MM.1S (cell line): ENCODE results near the gene KDM4C.

Experiments used
- DNase-seq: peaks from one replicate; pipeline ENCODE4 v3.0.0-alpha.2; 2015
- H2AFZ ChIP-seq: fragments of 300-600 bp; sonication (generic); 2 replicates; pipeline ENCODE4 v1.6.0; 2016; ENCODE audit warnings: antibody characterized with exemption, low read length
- H3F3A ChIP-seq: fragments of 300-600 bp; sonication (generic); 2 replicates; pipeline ENCODE4 v1.6.1; 2016; ENCODE audit warnings: mild to moderate bottlenecking, antibody characterized with exemption, low read length, moderate library complexity, mixed read lengths; ENCODE audit not compliant: insufficient read depth
- H3K27ac ChIP-seq: fragments of 300-600 bp; sonication (generic); 2 replicates; pipeline ENCODE4 v1.5.1; 2016; ENCODE audit warnings: mild to moderate bottlenecking, low read length
- H3K27me3 ChIP-seq: fragments of 300-600 bp; sonication (generic); replicated peaks from 2 replicates; pipeline ENCODE4 v1.6.0; 2016; ENCODE audit warnings: low read length; ENCODE audit not compliant: insufficient read depth
- H3K36me3 ChIP-seq: fragments of 300-600 bp; sonication (generic); replicated peaks from 2 replicates; pipeline ENCODE4 v1.6.1; 2016; ENCODE audit warnings: mild to moderate bottlenecking, low read length, mixed read lengths; ENCODE audit not compliant: insufficient read depth
- H3K4me1 ChIP-seq: fragments of 300-600 bp; sonication (generic); 2 replicates; pipeline ENCODE4 v1.6.1; 2016; ENCODE audit warnings: low read length, mixed read lengths
- H3K4me2 ChIP-seq: fragments of 300-600 bp; sonication (generic); 2 replicates; pipeline ENCODE4 v1.6.0; 2016; ENCODE audit warnings: low read depth, low read length
- H3K4me3 ChIP-seq: fragments of 300-600 bp; sonication (generic); 2 replicates; pipeline ENCODE4 v1.5.1; 2016; ENCODE audit warnings: low read length, mixed read lengths
- H3K79me2 ChIP-seq: fragments of 300-600 bp; sonication (generic); 2 replicates; pipeline ENCODE4 v1.6.1; 2016; ENCODE audit warnings: mixed run types, low read length, mixed read lengths
- H3K9ac ChIP-seq: fragments of 300-600 bp; sonication (generic); 2 replicates; pipeline ENCODE4 v1.6.1; 2016; ENCODE audit warnings: low read length, mixed read lengths
- H3K9me2 ChIP-seq: fragments of 300-600 bp; sonication (generic); replicated peaks from 2 replicates; pipeline ENCODE4 v1.6.1; 2016; ENCODE audit warnings: mild to moderate bottlenecking, low read length, mixed read lengths; ENCODE audit not compliant: insufficient read depth
- H3K9me3 ChIP-seq: fragments of 300-600 bp; sonication (generic); replicated peaks from 2 replicates; pipeline ENCODE4 v1.6.1; 2016; ENCODE audit warnings: mild to moderate bottlenecking, low read length, mixed read lengths; ENCODE audit not compliant: insufficient read depth
- H4K20me1 ChIP-seq: fragments of 300-600 bp; sonication (generic); 2 replicates; pipeline ENCODE4 v1.6.1; 2016; ENCODE audit warnings: mild to moderate bottlenecking, low read length, moderate library complexity, mixed read lengths; ENCODE audit not compliant: insufficient read depth
- CTCF ChIP-seq: fragments of 300-600 bp; sonication (generic); IDR thresholded peaks from 2 replicates; pipeline ENCODE4 v1.5.1; 2016; ENCODE audit warnings: antibody characterized with exemption, low read length, mixed read lengths
- EZH2 ChIP-seq: fragments of 300-600 bp; sonication (generic); optimal IDR thresholded peaks from 2 replicates; pipeline ENCODE3; 2017; ENCODE audit warnings: low read depth, mild to moderate bottlenecking, antibody characterized with exemption, low read length, mixed read lengths
- EZH2phosphoT487 ChIP-seq: fragments of 300-600 bp; sonication (generic); IDR thresholded peaks from 2 replicates; pipeline ENCODE4 v1.6.1; 2018; ENCODE audit warnings: antibody characterized with exemption, low read length

Gene KDM4C

GRCh38 chr9:7165331-7165975 lies 407.7 kb downstream of the KDM4C start:
- no peak overlapping the region for H3K4me2 ChIP-seq
- H3K4me3 ChIP-seq: no peak overlapping the region
- no peak for DNase-seq
- H3F3A ChIP-seq: no peaks in the 10 kb centered on the region
- H3K27ac ChIP-seq: no peak overlapping the region
- no peak for TF ChIP-seq CTCF
- TF ChIP-seq EZH2phosphoT487: no peak
- no peak for TF ChIP-seq EZH2
- no peaks in the 10 kb centered on the region for H3K4me1 ChIP-seq
- H3K9ac ChIP-seq: no peak overlapping the region
- no peaks in the 10 kb centered on the region for H3K9me3 ChIP-seq
- H2AFZ ChIP-seq: no peak overlapping the region
- no peaks in the 10 kb centered on the region for H3K79me2 ChIP-seq
- no peaks in the 10 kb centered on the region for H3K9me2 ChIP-seq
- no peaks in the 10 kb centered on the region for H3K36me3 ChIP-seq
- H3K27me3 ChIP-seq: no peaks in the 10 kb centered on the region
- H4K20me1 ChIP-seq: no peaks in the 10 kb centered on the region

DNA sequence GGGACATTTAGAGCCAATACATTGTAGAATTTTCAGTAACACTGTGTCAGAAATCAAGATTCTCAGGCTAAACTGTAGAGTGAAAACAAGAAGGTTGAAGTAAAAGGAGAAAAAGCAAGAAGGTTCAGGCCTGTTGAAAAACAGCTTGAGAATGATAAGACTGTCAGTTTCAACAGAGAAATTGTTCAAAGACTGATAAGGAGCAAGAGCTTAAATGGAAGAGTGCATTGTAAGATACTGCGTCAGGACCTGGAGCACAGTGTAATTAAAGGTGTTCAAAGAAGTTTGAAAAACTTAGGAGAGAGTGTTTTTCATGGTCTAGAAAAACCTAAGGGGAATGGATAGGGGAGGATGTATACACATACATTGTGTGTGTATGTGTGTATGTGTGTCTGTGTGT lies 408.3 kb downstream of the KDM4C start:
- TF ChIP-seq CTCF (no peak), EZH2 (no peak), EZH2phosphoT487 (no peak)
- H3K9ac ChIP-seq: no peak overlapping the region
- H2AFZ ChIP-seq: no peak overlapping the region
- H3K4me1 ChIP-seq: no peaks in the 10 kb centered on the region
- no peak overlapping the region for H3K4me2 ChIP-seq
- no peaks in the 10 kb centered on the region for H3K79me2 ChIP-seq
- no peaks in the 10 kb centered on the region for H3F3A ChIP-seq
- H3K36me3 ChIP-seq: no peaks in the 10 kb centered on the region
- no peaks in the 10 kb centered on the region for H3K9me3 ChIP-seq
- H3K9me2 ChIP-seq: no peaks in the 10 kb centered on the region
- H3K4me3 ChIP-seq: no peak overlapping the region
- no peak for DNase-seq
- H3K27me3 ChIP-seq: no peaks in the 10 kb centered on the region
- no peaks in the 10 kb centered on the region for H4K20me1 ChIP-seq
- H3K27ac ChIP-seq: no peak overlapping the region

DNA sequence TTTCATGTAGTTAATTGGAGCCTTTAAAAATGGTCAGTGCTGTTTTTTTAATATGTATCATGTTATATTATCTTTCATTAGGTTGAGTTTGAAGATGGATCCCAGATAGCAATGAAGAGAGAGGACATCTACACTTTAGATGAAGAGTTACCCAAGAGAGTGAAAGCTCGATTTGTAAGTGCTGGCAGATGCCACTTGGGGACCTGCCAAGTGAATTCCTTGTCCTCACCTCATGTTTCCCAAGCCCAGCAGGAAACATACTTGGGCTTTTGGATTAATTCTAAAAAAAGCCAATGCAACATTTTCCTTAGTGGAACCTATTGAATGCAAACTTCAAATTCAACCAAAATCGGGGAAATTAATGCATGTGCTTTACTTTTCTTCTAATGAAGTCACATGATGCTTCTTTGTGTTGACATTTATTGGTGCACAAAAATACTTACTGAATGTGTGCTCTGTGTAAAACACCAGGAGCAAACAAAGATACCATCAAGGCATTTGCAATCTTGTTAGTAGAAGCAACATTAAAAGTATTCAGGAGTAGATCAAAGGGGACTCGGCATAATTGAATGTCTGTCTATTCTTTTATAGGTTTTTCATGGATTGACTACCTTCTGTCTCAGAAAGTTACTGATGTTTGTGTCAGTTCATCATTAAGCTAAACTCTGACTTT lies 412.1 kb downstream of the KDM4C start:
- Histone ChIP-seq H3K4me2 (no peak overlapping the region), H3K27ac (no peak overlapping the region), H3K9ac (no peak overlapping the region), H3K4me1 (no peaks in the 10 kb centered on the region), H4K20me1 (no peaks in the 10 kb centered on the region), H3F3A (no peaks in the 10 kb centered on the region), H3K79me2 (no peaks in the 10 kb centered on the region), H3K9me2 (no peaks in the 10 kb centered on the region), H2AFZ (no peak overlapping the region), H3K36me3 (no peaks in the 10 kb centered on the region), H3K9me3 (no peaks in the 10 kb centered on the region), H3K27me3 (no peaks in the 10 kb centered on the region), H3K4me3 (no peak overlapping the region)
- TF ChIP-seq EZH2 (no peak), CTCF (no peak), EZH2phosphoT487 (no peak)
- DNase-seq: no peak
